ENCODE data around the gene DLX2.

GRCh38 chr2:172129404-172129803 lies 26.7 kb upstream of the DLX2 start:
- TF ChIP-seq PATZ1 (CRISPR knock-in tag; IDR thresholded peaks at IDR 0.05; ENCODE audit: borderline replicate concordance) (no peak), ZFP3 (CRISPR knock-in tag; IDR thresholded peaks at IDR 0.05) (no peak), BACH2 (CRISPR knock-in tag; IDR thresholded peaks at IDR 0.05; ENCODE audit: borderline replicate concordance) (no peak), ZFP30 (CRISPR knock-in tag; IDR thresholded peaks at IDR 0.05) (no peak)
